Tibial artery (tissue), 4 donors: ENCODE measurements around the gene TMOD3.

Source experiments
- DNase-seq, 2 donors: peaks; one replicate each; pipeline ENCODE4 v3.0.0-alpha.2; 2019
- H3K27ac ChIP-seq, 2 donors: fragments of 200-600 bp; sonication (generic) in 1 of 2; 1 replicate in 1 of 2; 2 replicates in 1 of 2; pipeline ENCODE4 v1.5.1; 2018 to 2019; ENCODE audit warnings: mild to moderate bottlenecking in 1 of 2
- H3K27me3 ChIP-seq, 2 donors: fragments of 200-600 bp; sonication (generic) in 1 of 2; one replicate each; pipeline versions ENCODE4 v1.5.1 to v1.6.0; 2016 to 2019
- H3K36me3 ChIP-seq, 3 donors: fragments of 200-600 bp; sonication (generic) in 2 of 3; one replicate each; pipeline ENCODE4 v1.5.1; 2016 to 2019; ENCODE audit warnings: mild to moderate bottlenecking in 2 of 3
- H3K4me1 ChIP-seq, 4 donors: fragments of 200-600 bp; sonication (generic) in 2 of 4; 1 replicate in 3 of 4; 2 replicates in 1 of 4; pipeline ENCODE4 v1.5.1; 2016 to 2019
- H3K4me3 ChIP-seq, 2 donors: fragments of 200-600 bp; sonication (generic) in 1 of 2; 1 replicate in 1 of 2; 2 replicates in 1 of 2; pipeline ENCODE4 v1.5.1; 2018 to 2019; ENCODE audit warnings: mild to moderate bottlenecking in 2 of 2
- H3K9me3 ChIP-seq, 3 donors: fragments of 200-600 bp; sonication (generic) in 1 of 3; one replicate each; pipeline ENCODE4 v1.5.1; 2016 to 2019
- CTCF ChIP-seq, 2 experiments: fragments of 200-600 bp in 1 of 2; fragments of 450-650 bp in 1 of 2; IDR thresholded peaks; one replicate each; pipeline ENCODE4 v1.5.1; 2017 to 2019; ENCODE audit warnings: antibody characterized with exemption in 2 of 2, mild to moderate bottlenecking in 1 of 2, moderate library complexity in 1 of 2
- intact Hi-C: fragments of 100-400 bp; cut with DNase I; formaldehyde crosslinking; loops from one replicate; pipeline ENCODE4 v1.15.0; 2023; ENCODE audit warnings: low total_unique reads

TMOD3 gene

GRCh38 chr15:51848811-51849210 is 19.4 kb downstream of the TMOD3 start:
- no peak overlapping the region for H3K27ac ChIP-seq
- no peak overlapping the region for H3K4me3 ChIP-seq
- intact Hi-C loops, result no loop called here
- peaks cover 0 to 69% (median 39%) of the 10 kb centered on the region in 4 donors for H3K4me1 ChIP-seq
- no peak for DNase-seq
- no peaks in the 10 kb centered on the region for H3K27me3 ChIP-seq
- no peaks in the 10 kb centered on the region for H3K36me3 ChIP-seq
- H3K9me3 ChIP-seq, result no peaks in the 10 kb centered on the region
- TF ChIP-seq CTCF (IDR thresholded peaks at IDR 0.05), result no peak

DNA sequence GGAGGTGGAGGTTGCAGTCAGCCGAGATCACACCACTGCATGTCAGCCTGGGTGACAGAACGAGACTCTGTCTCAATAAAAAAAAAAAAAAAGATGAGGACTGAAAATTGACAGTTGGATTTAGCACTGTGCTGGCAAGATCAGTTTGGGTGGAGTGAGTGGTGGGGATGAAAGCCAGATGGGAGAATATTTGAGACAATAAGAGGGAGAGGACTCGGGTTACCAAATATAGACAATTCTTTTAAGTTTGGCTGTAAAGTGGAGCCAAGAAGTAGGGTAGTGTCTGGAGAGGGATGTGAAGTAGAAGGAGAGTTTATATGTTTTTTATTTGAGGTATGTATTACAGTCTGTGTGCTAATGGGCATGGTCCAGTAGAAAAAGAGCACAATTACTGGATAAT is 20.4 kb downstream of the TMOD3 start:
- intact Hi-C loops, result no loop called here
- no peak overlapping the region for H3K27ac ChIP-seq
- H3K9me3 ChIP-seq, result no peaks in the 10 kb centered on the region
- no peaks in the 10 kb centered on the region for H3K36me3 ChIP-seq
- no peak for DNase-seq
- peaks cover 0 to 63% (median 32%) of the 10 kb centered on the region in 4 donors for H3K4me1 ChIP-seq
- no peak overlapping the region for H3K4me3 ChIP-seq
- no peak for TF ChIP-seq CTCF (IDR thresholded peaks at IDR 0.05)
- H3K27me3 ChIP-seq, result no peaks in the 10 kb centered on the region

DNA sequence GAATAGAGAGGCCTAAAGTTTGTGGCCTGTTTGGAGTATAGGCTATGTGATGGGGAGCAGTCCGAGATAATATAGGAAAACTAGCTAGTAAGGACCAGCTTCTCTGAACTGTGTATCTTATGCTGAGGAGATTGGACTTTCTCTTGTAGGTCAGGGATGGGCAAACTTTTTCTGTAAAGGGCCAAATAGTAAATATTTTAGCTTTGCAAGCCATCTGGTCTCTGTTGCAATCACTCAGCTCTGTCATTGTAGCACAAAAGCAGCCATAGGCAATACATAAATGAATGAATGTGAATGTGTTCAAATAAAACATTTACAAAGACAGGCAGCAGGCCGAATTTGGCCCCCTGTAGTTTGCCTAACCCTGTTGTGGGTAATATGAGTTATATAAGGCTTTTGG is 24.5 kb downstream of the TMOD3 start:
- intact Hi-C loops, result no loop called here
- peaks cover 0 to 42% (median 7%) of the 10 kb centered on the region in 4 donors for H3K4me1 ChIP-seq
- TF ChIP-seq CTCF (IDR thresholded peaks at IDR 0.05), result no peak
- H3K27ac ChIP-seq, result no peak overlapping the region
- no peaks in the 10 kb centered on the region for H3K9me3 ChIP-seq
- no peaks in the 10 kb centered on the region for H3K36me3 ChIP-seq
- no peak for DNase-seq
- H3K4me3 ChIP-seq, result no peak overlapping the region
- H3K27me3 ChIP-seq, result no peaks in the 10 kb centered on the region

DNA sequence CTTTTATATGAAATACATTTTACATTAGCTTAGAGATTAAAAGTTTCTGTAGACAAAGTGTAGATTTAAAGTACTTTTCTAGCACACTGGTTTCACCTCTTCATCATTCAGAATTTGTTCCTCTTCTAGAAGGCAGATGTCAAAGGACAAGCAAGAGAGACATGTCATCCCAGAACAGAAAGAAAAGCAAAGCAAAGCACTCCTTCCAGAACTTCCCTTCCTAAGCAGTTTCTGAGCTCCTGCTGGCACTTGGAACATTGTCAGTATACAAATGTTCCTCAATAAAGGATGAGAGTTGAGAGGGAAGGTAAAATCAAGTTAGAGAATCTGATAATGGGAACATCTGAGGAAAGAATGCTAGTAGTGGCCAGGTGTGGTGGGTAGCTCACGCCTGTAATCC is 26.2 kb downstream of the TMOD3 start:
- DNase-seq, result no peak
- no peak overlapping the region for H3K27ac ChIP-seq
- no peak for TF ChIP-seq CTCF (IDR thresholded peaks at IDR 0.05)

GRCh38 chr15:51856714-51857380 is 27.4 kb downstream of the TMOD3 start:
- no peaks in the 10 kb centered on the region for H3K27me3 ChIP-seq
- no peak overlapping the region for H3K27ac ChIP-seq

More for the DNA sequence above, 26.2 kb downstream of the TMOD3 start:
- Histone ChIP-seq H3K4me3 (no peak overlapping the region), H3K9me3 (no peaks in the 10 kb centered on the region), H3K36me3 (no peaks in the 10 kb centered on the region), H3K4me1 (peaks cover 0 to 35% (median 0%) of the 10 kb centered on the region in 4 donors), H3K27me3 (no peaks in the 10 kb centered on the region)
- intact Hi-C loops, result no loop called here

More at GRCh38 chr15:51856714-51857380, 27.4 kb downstream of the TMOD3 start:
- Histone ChIP-seq H3K4me3 (no peak overlapping the region), H3K4me1 (peaks cover 0 to 35% (median 0%) of the 10 kb centered on the region in 4 donors), H3K9me3 (no peaks in the 10 kb centered on the region), H3K36me3 (no peaks in the 10 kb centered on the region)
- no peak for DNase-seq
- TF ChIP-seq CTCF (IDR thresholded peaks at IDR 0.05), result no peak
- intact Hi-C loops, result no loop called here
